A549 (cell line): ENCODE measurements around the gene CCDC106. TPM values are rescaled to one million over a fixed set of nuclear protein-coding genes. Genes with fewer than 3 reads are reported as not detected.
A peak's percentile ranks its signal among the peaks of the same experiment; 100 is the strongest.

Experiments used
- ATAC-seq, 2 experiments: fragments of 200-7000 bp in 1 of 2; fragments of >200 bp in 1 of 2; cut with Nextera tagmentation in 1 of 2; cut with Tn5 transposase in 1 of 2; 3 replicates each; pipeline versions ENCODE4 v1.8.0 to v1.9.1; 2018 to 2020; ENCODE audit warnings: mild to moderate bottlenecking in 1 of 2, moderate library complexity in 1 of 2
- CTCF ChIA-PET: fragments of 300-600 bp; sonication (Branson Sonifier 250); formaldehyde crosslinking; extraction: SDS; loops from one replicate; lab custom pipeline; 2021; ENCODE audit warnings: antibody characterized with exemption, inconsistent platforms; lab: Yijun Ruan, JAX
- POLR2A ChIA-PET: fragments of 350-600 bp; formaldehyde crosslinking; extraction: SDS; loops from one replicate; lab custom pipeline; 2021; ENCODE audit warnings: antibody characterized with exemption, inconsistent platforms; lab: Yijun Ruan, JAX
- DNase-seq, 2 experiments: peaks; one replicate each; pipeline versions ENCODE4 v3.0.0 to v3.0.0-alpha.2; 2011 to 2016; ENCODE audit warnings: low read depth in 1 of 2, low spot score in 1 of 2
- FAIRE-seq: peaks from 2 replicates; lab custom pipeline; 2011; peaks lifted over from hg19 to GRCh38; lab: Jason Lieb, UNC
- H3K27ac ChIP-seq, 2 experiments: fragments of >200 bp; sonication (Bioruptor Twin); formaldehyde crosslinking; 3 replicates each; pipeline ENCODE4 v1.5.1; 2016 to 2017
- H3K4me1 ChIP-seq: fragments of >200 bp; sonication (Bioruptor Twin); formaldehyde crosslinking; 3 replicates; pipeline ENCODE4 v1.6.1; 2016
- H3K4me2 ChIP-seq: fragments of >200 bp; sonication (Bioruptor Twin); formaldehyde crosslinking; 3 replicates; pipeline ENCODE4 v1.6.1; 2016
- H3K4me3 ChIP-seq: fragments of >200 bp; sonication (Bioruptor Twin); formaldehyde crosslinking; 3 replicates; pipeline ENCODE4 v1.5.1; 2016
- H3K9me3 ChIP-seq: fragments of >200 bp; sonication (Bioruptor Twin); formaldehyde crosslinking; 3 replicates; pipeline ENCODE4 v1.6.1; 2016
- BHLHE40 ChIP-seq: IDR thresholded peaks from 2 replicates; pipeline ENCODE4 v1.6.1; 2012; ENCODE audit warnings: low read depth, low read length, inconsistent platforms
- CBX2 ChIP-seq: fragments of 200-600 bp; sonication (generic); IDR thresholded peaks from 2 replicates; pipeline ENCODE4 v1.6.1; 2016; ENCODE audit warnings: low read depth, mild to moderate bottlenecking, borderline replicate concordance
- CHD4 ChIP-seq: fragments of 200-600 bp; sonication (generic); IDR thresholded peaks from 2 replicates; pipeline ENCODE4 v1.6.1; 2016; ENCODE audit warnings: antibody characterized with exemption, mild to moderate bottlenecking, borderline replicate concordance
- HDAC2 ChIP-seq: fragments of 200-600 bp; sonication (generic); IDR thresholded peaks from 2 replicates; pipeline ENCODE4 v1.6.1; 2016
- HEYL ChIP-seq: fragments of 250-450 bp; sonication (Bioruptor Pico); IDR thresholded peaks from 2 replicates; pipeline ENCODE4 v1.8.0; 2021; ENCODE audit warnings: mild to moderate bottlenecking, moderate library complexity
- HOXB5 ChIP-seq: fragments of 250-450 bp; sonication (Bioruptor Pico); IDR thresholded peaks from 2 replicates; pipeline ENCODE4 v1.5.0; 2020; ENCODE audit warnings: mild to moderate bottlenecking, moderate library complexity
- JUN ChIP-seq, 2 experiments: fragments of >200 bp; sonication (Bioruptor Twin); formaldehyde crosslinking; IDR thresholded peaks; 2 replicates in 1 of 2; 3 replicates in 1 of 2; pipeline ENCODE4 v1.6.1; 2016 to 2017
- JUNB ChIP-seq: fragments of >200 bp; sonication (Bioruptor Twin); formaldehyde crosslinking; IDR thresholded peaks from 2 replicates; pipeline ENCODE4 v1.6.1; 2016
- NFE2L2 ChIP-seq: fragments of 150-350 bp; conservative IDR thresholded peaks from 2 replicates; pipeline ENCODE4 v1.6.1; 2014; ENCODE audit warnings: low read length
- NPAS2 ChIP-seq: fragments of 250-450 bp; sonication (Bioruptor Pico); IDR thresholded peaks from 2 replicates; pipeline ENCODE4 v1.8.0; 2022; ENCODE audit warnings: mild to moderate bottlenecking, moderate library complexity, borderline replicate concordance
- NR3C1 ChIP-seq: fragments of >200 bp; sonication (Bioruptor Twin); formaldehyde crosslinking; IDR thresholded peaks from 3 replicates; pipeline ENCODE4 v1.6.1; 2017
- POLR2AphosphoS2 ChIP-seq: conservative IDR thresholded peaks from 2 replicates; pipeline ENCODE4 v1.6.1; 2012; ENCODE audit warnings: low read length, improper control_type of control experiment, inconsistent platforms
- RARB ChIP-seq: fragments of 250-450 bp; sonication (Bioruptor Pico); IDR thresholded peaks from 2 replicates; pipeline ENCODE4 v1.8.0; 2021; ENCODE audit warnings: mild to moderate bottlenecking, moderate library complexity
- ZFP36 ChIP-seq: fragments of 450-650 bp; IDR thresholded peaks from 2 replicates; pipeline ENCODE4 v1.6.1; 2014; ENCODE audit warnings: borderline replicate concordance; ENCODE audit not compliant: partially characterized antibody
- ZSCAN20 ChIP-seq: fragments of 250-450 bp; sonication (Bioruptor Pico); IDR thresholded peaks from 2 replicates; pipeline ENCODE4 v1.8.0; 2022; ENCODE audit warnings: mild to moderate bottlenecking, moderate library complexity
- WGBS: methylation state at CpG from one replicate; pipeline ENCODE4 v1.1.6; 2017; ENCODE audit errors: missing lambda C conversion rate; 5-methylcytosine and 5-hydroxymethylcytosine counted together
- polyA plus RNA-seq, 4 experiments: library from polyadenylated mRNA; depleted of rRNA in 3 of 4; stranded (reverse); fragments of >200 nt; fragmentation: RNase III in 1 of 4; extraction: RNeasy Plus Mini Kit Qiagen cat#74134 plus additional on column Dnase treatment in 1 of 4; gene quantifications; 2 replicates in 3 of 4; 3 replicates in 1 of 4; pipeline ENCODE4 v1.2.3, GENCODE V29; 2011 to 2017
- TF ChIP-seq, protein P1 (sequence below): fragments of 250-450 bp; sonication (Bioruptor Pico); IDR thresholded peaks from 2 replicates; pipeline ENCODE4 v1.5.0; 2021; ENCODE audit warnings: mild to moderate bottlenecking, moderate library complexity, borderline replicate concordance
- TF ChIP-seq, protein P2 (sequence below): fragments of >200 bp; sonication (Bioruptor Twin); formaldehyde crosslinking; IDR thresholded peaks from 3 replicates; pipeline ENCODE4 v1.6.1; 2016

CCDC106 gene
- polyA plus RNA-seq, 2 of the 4 experiments (the other 2 are of a cell fraction), result 5.2 to 17.6 TPM

DNA sequence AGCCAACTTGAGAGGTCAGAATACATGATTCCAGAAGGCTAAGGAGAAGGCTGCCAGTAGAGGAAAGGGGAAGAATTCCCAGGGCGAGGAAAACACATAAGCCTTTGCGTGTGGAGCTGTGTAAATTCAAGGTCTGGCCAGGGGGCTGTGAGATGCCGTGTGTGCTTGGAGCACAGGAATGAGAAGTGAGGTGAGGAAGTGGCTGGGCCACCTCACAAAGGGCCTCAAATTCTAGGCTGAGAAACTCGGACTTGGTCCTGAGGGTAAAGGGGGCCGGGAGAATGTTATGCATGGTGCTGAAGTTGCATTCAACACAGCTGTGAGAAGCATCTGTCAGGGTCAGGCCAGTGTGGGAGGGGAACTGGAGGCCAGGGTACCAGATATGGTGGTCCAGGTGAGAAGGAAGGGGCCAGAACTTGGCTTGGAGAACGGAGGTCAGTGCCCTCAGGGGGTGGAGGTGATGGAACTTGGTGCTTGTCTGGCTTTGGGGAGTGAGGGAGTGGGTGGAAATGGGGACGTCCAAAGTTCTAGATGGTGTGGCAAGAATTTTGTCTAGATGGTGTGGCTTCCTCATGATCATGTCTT lies 12.1 kb upstream of the CCDC106 start:
- whole genome bisulfite sequencing, result 46% methylated on average over 7 of the region's 7 CpGs
- FAIRE-seq (no peak), DNase-seq (no peak), ATAC-seq (no peak)
- H3K27ac ChIP-seq, result peak overlapping the region; percentile 88 to 94; a peak in 5 of 6 replicates
- H3K4me2 ChIP-seq, result peak overlapping the region; percentile 99
- H3K4me1 ChIP-seq, result peaks cover 23% of the 10 kb centered on the region
- TF ChIP-seq HOXB5 (CRISPR knock-in tag) (no peak), BHLHE40 (no peak), NFE2L2 (no peak), CHD4 (no peak), JUN (IDR thresholded peaks at IDR 0.05) (no peak), ZFP36 (no peak), CBX2 (no peak), NPAS2 (CRISPR knock-in tag) (no peak)
- TF ChIP-seq, protein P1, sequence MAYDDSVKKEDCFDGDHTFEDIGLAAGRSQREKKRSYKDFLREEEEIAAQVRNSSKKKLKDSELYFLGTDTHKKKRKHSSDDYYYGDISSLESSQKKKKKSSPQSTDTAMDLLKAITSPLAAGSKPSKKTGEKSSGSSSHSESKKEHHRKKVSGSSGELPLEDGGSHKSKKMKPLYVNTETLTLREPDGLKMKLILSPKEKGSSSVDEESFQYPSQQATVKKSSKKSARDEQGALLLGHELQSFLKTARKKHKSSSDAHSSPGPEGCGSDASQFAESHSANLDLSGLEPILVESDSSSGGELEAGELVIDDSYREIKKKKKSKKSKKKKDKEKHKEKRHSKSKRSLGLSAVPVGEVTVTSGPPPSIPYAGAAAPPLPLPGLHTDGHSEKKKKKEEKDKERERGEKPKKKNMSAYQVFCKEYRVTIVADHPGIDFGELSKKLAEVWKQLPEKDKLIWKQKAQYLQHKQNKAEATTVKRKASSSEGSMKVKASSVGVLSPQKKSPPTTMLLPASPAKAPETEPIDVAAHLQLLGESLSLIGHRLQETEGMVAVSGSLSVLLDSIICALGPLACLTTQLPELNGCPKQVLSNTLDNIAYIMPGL (CRISPR knock-in tag), result no peak
- H3K4me3 ChIP-seq, result peak overlapping the region; percentile 76
- POLR2A ChIA-PET, result interaction anchor here (0.6 to 3.4 kb wide), 5 partner anchors 11 to 37 kb away, joined by 3 to 20 read pairs (median 6); partner anchors contain the start of genes CCDC106, FIZ1, U2AF2 and ZNF784
- no peaks in the 10 kb centered on the region for H3K9me3 ChIP-seq
- CTCF ChIA-PET, result interaction anchor here (1.6 to 24.9 kb wide), 6 partner anchors 10 to 475 kb away, joined by 3 to 363 read pairs (median 26); partner anchors contain the start of genes CCDC106 and ZNF865

DNA sequence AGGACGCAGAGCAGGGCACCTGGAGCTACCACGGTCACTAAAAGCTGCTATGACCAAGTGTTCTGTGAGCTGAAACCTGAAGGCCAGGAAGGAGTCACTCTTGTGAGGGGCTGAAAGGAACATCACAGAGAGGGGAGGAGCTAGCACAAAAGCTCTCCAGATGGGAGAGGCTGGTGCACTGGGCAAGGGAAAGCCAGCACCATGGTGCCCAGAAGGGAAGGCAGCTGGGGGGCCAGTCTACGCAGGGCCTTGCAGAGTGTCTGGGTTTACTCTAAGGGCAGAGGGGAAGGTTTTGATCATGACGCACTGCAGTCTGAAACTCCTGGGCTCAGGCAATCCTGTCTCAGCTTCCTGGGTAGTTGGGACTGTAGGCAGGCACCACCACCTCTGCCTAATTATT lies 11.3 kb upstream of the CCDC106 start:
- Histone ChIP-seq H3K9me3 (no peaks in the 10 kb centered on the region), H3K4me1 (peaks cover 22% of the 10 kb centered on the region), H3K27ac (no peak overlapping the region), H3K4me3 (no peak overlapping the region), H3K4me2 (peak overlapping the region; percentile 99)
- ATAC-seq, result no peak
- ChIA-PET CTCF (interaction anchor here (1.1 to 24.9 kb wide), 10 partner anchors 9 to 697 kb away, joined by 3 to 363 read pairs (median 10); partner anchors contain the start of genes CCDC106 and ZNF865), POLR2A (interaction anchor here (1.2 to 3.4 kb wide), 4 partner anchors 11 to 38 kb away, joined by 5 to 20 read pairs (median 7); partner anchors contain the start of genes CCDC106, FIZ1, U2AF2 and ZNF784)
- TF ChIP-seq ZSCAN20 (CRISPR knock-in tag) (no peak), NFE2L2 (no peak), RARB (no peak), NPAS2 (CRISPR knock-in tag) (no peak), NR3C1 (no peak), POLR2AphosphoS2 (no peak), ZFP36 (no peak), CBX2 (no peak), HEYL (CRISPR knock-in tag) (no peak), HDAC2 (no peak), JUNB (no peak)
- TF ChIP-seq, protein P2, sequence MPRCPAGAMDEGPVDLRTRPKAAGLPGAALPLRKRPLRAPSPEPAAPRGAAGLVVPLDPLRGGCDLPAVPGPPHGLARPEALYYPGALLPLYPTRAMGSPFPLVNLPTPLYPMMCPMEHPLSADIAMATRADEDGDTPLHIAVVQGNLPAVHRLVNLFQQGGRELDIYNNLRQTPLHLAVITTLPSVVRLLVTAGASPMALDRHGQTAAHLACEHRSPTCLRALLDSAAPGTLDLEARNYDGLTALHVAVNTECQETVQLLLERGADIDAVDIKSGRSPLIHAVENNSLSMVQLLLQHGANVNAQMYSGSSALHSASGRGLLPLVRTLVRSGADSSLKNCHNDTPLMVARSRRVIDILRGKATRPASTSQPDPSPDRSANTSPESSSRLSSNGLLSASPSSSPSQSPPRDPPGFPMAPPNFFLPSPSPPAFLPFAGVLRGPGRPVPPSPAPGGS, result no peak
- TF ChIP-seq, protein P1 (CRISPR knock-in tag), result no peak
- 87% methylated on average over 4 of the region's 4 CpGs for WGBS
- no peak for DNase-seq
- no peak for FAIRE-seq
